Astrocyte (in vitro differentiated cells and primary cell): Measurements from ENCODE around the gene AKAP8L. TPM values are rescaled to one million over a fixed set of nuclear protein-coding genes. Genes with fewer than 3 reads are reported as not detected.
A peak's percentile ranks its signal among the peaks of the same experiment; 100 is the strongest.

Experiments
- DNase-seq: peaks from one replicate; pipeline ENCODE4 v3.0.0-alpha.2; 2010; ENCODE audit warnings: low read depth
- FAIRE-seq: peaks from 2 replicates; lab custom pipeline; 2011; peaks lifted over from hg19 to GRCh38; lab: Jason Lieb, UNC
- H2AFZ ChIP-seq: 2 replicates; pipeline ENCODE4 v1.6.0; 2012; ENCODE audit warnings: low read depth, low read length, inconsistent platforms
- H3K27ac ChIP-seq: 2 replicates; pipeline ENCODE4 v1.5.1; 2011; ENCODE audit warnings: low read depth, low read length, inconsistent platforms
- H3K27me3 ChIP-seq: 2 replicates; pipeline ENCODE4 v1.6.0; 2011; ENCODE audit warnings: low read length, inconsistent platforms; ENCODE audit not compliant: insufficient read depth
- H3K36me3 ChIP-seq: 2 replicates; pipeline ENCODE4 v1.5.1; 2011; ENCODE audit warnings: low read length, inconsistent platforms; ENCODE audit not compliant: insufficient read depth
- H3K4me1 ChIP-seq: 2 replicates; pipeline ENCODE4 v1.5.1; 2011; ENCODE audit warnings: low read length, inconsistent platforms; ENCODE audit not compliant: insufficient read depth
- H3K4me2 ChIP-seq: 2 replicates; pipeline ENCODE4 v1.6.0; 2012; ENCODE audit warnings: low read length, inconsistent platforms
- H3K4me3 ChIP-seq: 2 replicates; pipeline ENCODE4 v1.5.1; 2011; ENCODE audit warnings: low read depth, mild to moderate bottlenecking, low read length, inconsistent platforms; ENCODE audit not compliant: insufficient read depth
- H3K79me2 ChIP-seq: 2 replicates; pipeline ENCODE4 v1.6.0; 2012; ENCODE audit warnings: mild to moderate bottlenecking, low read length, inconsistent platforms; ENCODE audit not compliant: insufficient read depth
- H3K9ac ChIP-seq: 2 replicates; pipeline ENCODE4 v1.6.0; 2012; ENCODE audit warnings: mild to moderate bottlenecking, low read length, inconsistent platforms
- H3K9me3 ChIP-seq: 2 replicates; pipeline ENCODE4 v1.5.1; 2012; ENCODE audit warnings: low read depth, mild to moderate bottlenecking, low read length, inconsistent platforms; ENCODE audit not compliant: insufficient read depth
- H4K20me1 ChIP-seq: 2 replicates; pipeline ENCODE4 v1.6.0; 2012; ENCODE audit warnings: low read length, inconsistent platforms; ENCODE audit not compliant: insufficient read depth
- H3K27ac Mint-ChIP-seq: one replicate; pipeline ENCODE4 v1.8.0; 2021; ENCODE audit warnings: mild to moderate bottlenecking, mixed read lengths; ENCODE audit not compliant: unreplicated experiment
- H3K27me3 Mint-ChIP-seq: one replicate; pipeline ENCODE4 v1.8.0; 2021; ENCODE audit warnings: low read depth, mixed read lengths; ENCODE audit not compliant: unreplicated experiment
- H3K36me3 Mint-ChIP-seq: one replicate; pipeline ENCODE4 v1.8.0; 2021; ENCODE audit warnings: low read depth, mixed read lengths; ENCODE audit not compliant: unreplicated experiment
- H3K4me1 Mint-ChIP-seq: one replicate; pipeline ENCODE4 v1.8.0; 2021; ENCODE audit warnings: low read depth, mixed read lengths; ENCODE audit not compliant: unreplicated experiment
- H3K4me3 Mint-ChIP-seq: one replicate; pipeline ENCODE4 v1.8.0; 2021; ENCODE audit warnings: mild to moderate bottlenecking, moderate library complexity, mixed read lengths; ENCODE audit not compliant: unreplicated experiment
- H3K9me3 Mint-ChIP-seq: one replicate; pipeline ENCODE4 v1.8.0; 2021; ENCODE audit warnings: mild to moderate bottlenecking, mixed read lengths; ENCODE audit not compliant: unreplicated experiment
- EZH2 ChIP-seq: IDR thresholded peaks from 2 replicates; pipeline ENCODE4 v1.6.1; 2012; ENCODE audit warnings: mild to moderate bottlenecking, low read length, inconsistent platforms; ENCODE audit not compliant: insufficient read depth
- total RNA-seq: library from RNA; stranded (reverse); gene quantifications from 2 replicates; pipeline ENCODE4 v1.2.1, GENCODE V29; 2021
- TF ChIP-seq, protein P1 (sequence below): IDR thresholded peaks from 2 replicates; pipeline ENCODE4 v1.5.1; 2011; ENCODE audit warnings: low read depth, mild to moderate bottlenecking, inconsistent platforms, low read length, moderate library complexity; ENCODE audit not compliant: insufficient read depth

Gene AKAP8L
- total RNA-seq, 1 donor from 2014 or later = 101 TPM

DNA sequence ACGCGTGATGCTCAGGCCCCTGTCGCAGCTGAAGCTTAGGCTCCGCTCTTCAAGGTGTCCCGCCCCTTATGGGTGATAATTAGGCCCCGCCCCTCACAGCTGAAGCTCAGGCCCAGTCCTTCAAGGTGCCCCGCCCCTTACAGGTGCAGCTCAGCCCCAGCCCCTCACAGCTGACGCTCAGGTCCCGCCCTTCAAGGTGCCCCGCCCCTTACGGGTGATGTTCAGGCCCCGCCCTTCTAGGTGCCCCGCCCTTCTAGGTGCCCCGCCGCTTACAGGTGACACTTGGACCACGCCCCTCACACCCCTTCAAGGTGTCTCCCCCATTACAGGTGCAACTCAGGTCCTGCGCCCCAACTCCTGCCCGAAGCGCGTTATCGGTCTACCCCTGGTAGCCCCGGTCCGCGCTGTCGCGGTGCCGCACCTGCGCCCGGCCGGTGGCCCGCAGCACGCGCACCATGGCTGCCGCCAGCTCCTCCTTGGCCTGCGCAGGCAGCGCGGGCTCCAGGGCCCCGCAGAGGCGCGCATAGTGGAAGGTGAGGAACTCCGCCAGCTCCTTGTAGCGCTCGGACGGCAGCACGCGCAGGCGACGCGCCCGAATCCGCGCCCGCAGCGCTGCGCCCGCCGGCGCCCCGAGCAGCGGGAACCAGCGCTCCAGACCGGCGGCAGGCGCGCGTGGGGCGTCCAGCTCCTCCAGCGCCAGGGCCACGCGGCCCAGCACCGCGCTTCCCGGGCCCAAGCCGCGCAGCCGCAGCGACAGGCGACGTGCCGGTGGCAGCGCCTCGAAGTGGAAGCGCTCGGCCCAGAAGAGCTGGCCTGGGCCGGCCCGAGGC, 38.3 kb upstream of the AKAP8L start:
- no peak overlapping the region for H3K27ac Mint-ChIP-seq

DNA sequence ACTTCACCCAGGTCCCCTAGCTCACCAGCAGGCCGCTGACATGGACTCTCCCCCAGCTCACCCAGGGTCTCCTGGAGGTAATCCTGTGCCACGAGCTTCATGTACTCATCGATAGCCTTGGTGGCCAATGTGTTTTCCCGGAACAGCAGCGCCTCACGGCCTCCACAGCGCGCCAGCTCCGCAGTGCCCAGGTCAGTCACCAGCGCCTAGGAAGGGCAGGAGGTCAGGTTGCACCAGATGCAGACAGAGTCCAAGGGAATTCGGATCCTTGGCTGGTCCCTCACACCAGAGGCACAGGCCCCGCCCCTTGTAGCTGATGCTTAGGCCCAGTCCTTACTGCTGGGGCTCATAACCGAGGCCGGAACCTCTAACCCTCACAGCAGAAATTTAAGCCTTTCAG, 37.7 kb upstream of the AKAP8L start:
- H3K27me3 ChIP-seq = peaks cover 24% of the 10 kb centered on the region
- peaks cover 2% of the 10 kb centered on the region for H3K36me3 Mint-ChIP-seq
- no peak overlapping the region for H3K4me2 ChIP-seq
- FAIRE-seq (no peak), DNase-seq (no peak)
- H3K36me3 ChIP-seq = no peaks in the 10 kb centered on the region
- H3K27ac ChIP-seq = no peak overlapping the region
- no peaks in the 10 kb centered on the region for H3K9me3 ChIP-seq
- no peaks in the 10 kb centered on the region for H3K79me2 ChIP-seq
- no peaks in the 10 kb centered on the region for H3K4me1 Mint-ChIP-seq
- H3K4me1 ChIP-seq = peaks cover 6% of the 10 kb centered on the region
- H3K4me3 Mint-ChIP-seq = peak overlapping the region; percentile 27
- H3K9me3 Mint-ChIP-seq = peaks cover 5% of the 10 kb centered on the region
- H3K4me3 ChIP-seq = no peak overlapping the region
- no peaks in the 10 kb centered on the region for H4K20me1 ChIP-seq
- H3K9ac ChIP-seq = no peak overlapping the region
- TF ChIP-seq, protein P1, sequence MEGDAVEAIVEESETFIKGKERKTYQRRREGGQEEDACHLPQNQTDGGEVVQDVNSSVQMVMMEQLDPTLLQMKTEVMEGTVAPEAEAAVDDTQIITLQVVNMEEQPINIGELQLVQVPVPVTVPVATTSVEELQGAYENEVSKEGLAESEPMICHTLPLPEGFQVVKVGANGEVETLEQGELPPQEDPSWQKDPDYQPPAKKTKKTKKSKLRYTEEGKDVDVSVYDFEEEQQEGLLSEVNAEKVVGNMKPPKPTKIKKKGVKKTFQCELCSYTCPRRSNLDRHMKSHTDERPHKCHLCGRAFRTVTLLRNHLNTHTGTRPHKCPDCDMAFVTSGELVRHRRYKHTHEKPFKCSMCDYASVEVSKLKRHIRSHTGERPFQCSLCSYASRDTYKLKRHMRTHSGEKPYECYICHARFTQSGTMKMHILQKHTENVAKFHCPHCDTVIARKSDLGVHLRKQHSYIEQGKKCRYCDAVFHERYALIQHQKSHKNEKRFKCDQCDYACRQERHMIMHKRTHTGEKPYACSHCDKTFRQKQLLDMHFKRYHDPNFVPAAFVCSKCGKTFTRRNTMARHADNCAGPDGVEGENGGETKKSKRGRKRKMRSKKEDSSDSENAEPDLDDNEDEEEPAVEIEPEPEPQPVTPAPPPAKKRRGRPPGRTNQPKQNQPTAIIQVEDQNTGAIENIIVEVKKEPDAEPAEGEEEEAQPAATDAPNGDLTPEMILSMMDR = no peak
- no peak for TF ChIP-seq EZH2
- H3K27me3 Mint-ChIP-seq = peaks cover 62% of the 10 kb centered on the region
- no peak overlapping the region for H2AFZ ChIP-seq
- no peak overlapping the region for H3K27ac Mint-ChIP-seq

More for the DNA sequence above, 38.3 kb upstream of the AKAP8L start:
- Mint-ChIP-seq H3K9me3 (peaks cover 5% of the 10 kb centered on the region), H3K36me3 (peaks cover 2% of the 10 kb centered on the region), H3K4me3 (no peak overlapping the region), H3K4me1 (no peaks in the 10 kb centered on the region), H3K27me3 (peaks cover 66% of the 10 kb centered on the region)
- TF ChIP-seq, protein P1 = no peak
- TF ChIP-seq EZH2 = peak; percentile 58
- Histone ChIP-seq H3K79me2 (no peaks in the 10 kb centered on the region), H3K4me1 (peaks cover 6% of the 10 kb centered on the region), H3K4me2 (peak overlapping the region; percentile 55), H3K27me3 (peaks cover 24% of the 10 kb centered on the region), H3K27ac (no peak overlapping the region), H3K4me3 (no peak overlapping the region), H2AFZ (no peak overlapping the region), H3K9me3 (no peaks in the 10 kb centered on the region), H3K9ac (no peak overlapping the region), H4K20me1 (no peaks in the 10 kb centered on the region), H3K36me3 (no peaks in the 10 kb centered on the region)
- DNase-seq (no peak), FAIRE-seq (no peak)

DNA sequence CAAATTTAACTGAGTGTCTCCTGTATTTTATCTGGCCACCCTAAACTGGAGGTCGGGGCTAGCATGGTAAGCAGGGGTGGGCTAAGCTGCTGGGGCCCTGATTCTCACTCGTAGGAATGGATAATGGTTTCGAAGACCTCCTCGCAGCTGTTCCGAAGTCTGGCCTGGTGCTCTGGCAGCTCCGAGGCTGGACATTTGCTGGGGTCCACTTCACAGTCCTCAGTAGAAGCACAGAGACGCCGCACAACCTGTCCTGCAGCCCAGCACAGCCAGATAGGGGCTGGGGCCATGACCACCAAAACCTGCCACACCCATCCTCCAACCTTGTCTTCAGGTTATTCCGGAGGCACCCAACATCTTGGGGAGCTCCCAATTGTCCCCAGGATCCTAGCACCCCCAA, 37.2 kb upstream of the AKAP8L start:
- H3K36me3 ChIP-seq = no peaks in the 10 kb centered on the region
- H3K4me1 Mint-ChIP-seq = no peaks in the 10 kb centered on the region
- H2AFZ ChIP-seq = no peak overlapping the region
- no peaks in the 10 kb centered on the region for H3K9me3 ChIP-seq
- peaks cover 64% of the 10 kb centered on the region for H3K27me3 Mint-ChIP-seq
- H3K9ac ChIP-seq = no peak overlapping the region
- H3K79me2 ChIP-seq = no peaks in the 10 kb centered on the region
- H3K27me3 ChIP-seq = peaks cover 24% of the 10 kb centered on the region
- H3K27ac ChIP-seq = no peak overlapping the region
- H4K20me1 ChIP-seq = no peaks in the 10 kb centered on the region
- H3K4me2 ChIP-seq = no peak overlapping the region
- H3K4me3 ChIP-seq = no peak overlapping the region
- H3K27ac Mint-ChIP-seq = no peak overlapping the region
- H3K9me3 Mint-ChIP-seq = peaks cover 5% of the 10 kb centered on the region
- peak overlapping the region; percentile 27 for H3K4me3 Mint-ChIP-seq
- no peak for FAIRE-seq
- peaks cover 2% of the 10 kb centered on the region for H3K36me3 Mint-ChIP-seq
- TF ChIP-seq, protein P1 = no peak
- no peak for TF ChIP-seq EZH2
- H3K4me1 ChIP-seq = peaks cover 6% of the 10 kb centered on the region
- DNase-seq = no peak
